HUDEP-2 (cell line): Measurements from ENCODE around the gene GOLGA2.
A peak's percentile ranks its signal among the peaks of the same experiment; 100 is the strongest.

Experiments
- DNase-seq, 76 experiments: peaks; one replicate each; lab custom pipeline; 2025; ENCODE audit not compliant: unreplicated experiment in 76 of 76; lab: John Stamatoyannopoulos, UW

The GOLGA2 gene, protein sequence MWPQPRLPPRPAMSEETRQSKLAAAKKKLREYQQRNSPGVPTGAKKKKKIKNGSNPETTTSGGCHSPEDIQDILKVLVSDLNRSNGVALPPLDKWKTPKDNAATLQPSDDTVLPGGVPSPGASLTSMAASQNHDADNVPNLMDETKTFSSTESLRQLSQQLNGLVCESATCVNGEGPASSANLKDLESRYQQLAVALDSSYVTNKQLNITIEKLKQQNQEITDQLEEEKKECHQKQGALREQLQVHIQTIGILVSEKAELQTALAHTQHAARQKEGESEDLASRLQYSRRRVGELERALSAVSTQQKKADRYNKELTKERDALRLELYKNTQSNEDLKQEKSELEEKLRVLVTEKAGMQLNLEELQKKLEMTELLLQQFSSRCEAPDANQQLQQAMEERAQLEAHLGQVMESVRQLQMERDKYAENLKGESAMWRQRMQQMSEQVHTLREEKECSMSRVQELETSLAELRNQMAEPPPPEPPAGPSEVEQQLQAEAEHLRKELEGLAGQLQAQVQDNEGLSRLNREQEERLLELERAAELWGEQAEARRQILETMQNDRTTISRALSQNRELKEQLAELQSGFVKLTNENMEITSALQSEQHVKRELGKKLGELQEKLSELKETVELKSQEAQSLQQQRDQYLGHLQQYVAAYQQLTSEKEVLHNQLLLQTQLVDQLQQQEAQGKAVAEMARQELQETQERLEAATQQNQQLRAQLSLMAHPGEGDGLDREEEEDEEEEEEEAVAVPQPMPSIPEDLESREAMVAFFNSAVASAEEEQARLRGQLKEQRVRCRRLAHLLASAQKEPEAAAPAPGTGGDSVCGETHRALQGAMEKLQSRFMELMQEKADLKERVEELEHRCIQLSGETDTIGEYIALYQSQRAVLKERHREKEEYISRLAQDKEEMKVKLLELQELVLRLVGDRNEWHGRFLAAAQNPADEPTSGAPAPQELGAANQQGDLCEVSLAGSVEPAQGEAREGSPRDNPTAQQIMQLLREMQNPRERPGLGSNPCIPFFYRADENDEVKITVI

DNA sequence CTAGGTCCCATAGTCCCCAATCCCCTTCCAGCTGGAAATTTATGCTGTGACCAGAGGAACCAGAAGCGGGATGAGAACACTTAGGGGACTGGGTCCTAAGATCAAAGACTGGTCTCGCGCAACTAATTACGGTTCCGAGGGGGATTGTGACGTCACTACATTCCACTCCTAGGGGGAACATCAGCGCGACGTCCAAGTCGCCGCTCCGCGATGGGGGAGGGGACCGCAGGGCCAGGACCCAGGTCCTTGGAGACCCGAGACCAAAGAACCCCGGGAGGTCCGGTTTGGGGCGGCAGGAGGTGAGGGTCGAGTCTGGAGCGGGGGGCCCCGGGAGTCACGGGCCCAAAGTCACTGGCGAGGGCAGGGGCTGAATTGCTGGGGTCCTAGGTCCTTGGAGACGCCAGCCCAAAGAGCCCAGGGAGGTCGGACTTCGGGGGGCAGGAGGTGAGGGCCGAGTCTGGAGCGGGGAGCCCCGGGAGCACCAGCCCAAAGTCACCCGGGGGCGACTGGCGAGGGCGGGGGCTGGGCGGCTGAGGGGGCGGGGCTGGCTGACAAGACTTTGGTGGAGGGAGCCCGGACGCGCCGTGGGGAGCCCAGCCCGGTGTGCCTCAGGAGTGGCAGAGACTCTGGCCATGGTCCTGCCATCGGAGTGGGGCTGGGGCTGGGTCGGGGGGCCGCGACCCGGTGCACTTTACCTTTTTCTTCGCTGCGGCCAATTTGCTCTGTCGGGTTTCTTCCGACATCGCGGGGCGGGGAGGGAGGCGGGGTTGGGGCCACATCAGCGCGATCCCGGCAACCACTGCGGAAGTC is at the start of gene GOLGA2:
GOLGA2 (minus strand) TSS at position 810 of the 810 bp plus-strand sequence; CDS start at position 779, 31 bp downstream.
- peak in 18 of 76 experiments; percentile 41 to 83 (median 74) for DNase-seq

DNA sequence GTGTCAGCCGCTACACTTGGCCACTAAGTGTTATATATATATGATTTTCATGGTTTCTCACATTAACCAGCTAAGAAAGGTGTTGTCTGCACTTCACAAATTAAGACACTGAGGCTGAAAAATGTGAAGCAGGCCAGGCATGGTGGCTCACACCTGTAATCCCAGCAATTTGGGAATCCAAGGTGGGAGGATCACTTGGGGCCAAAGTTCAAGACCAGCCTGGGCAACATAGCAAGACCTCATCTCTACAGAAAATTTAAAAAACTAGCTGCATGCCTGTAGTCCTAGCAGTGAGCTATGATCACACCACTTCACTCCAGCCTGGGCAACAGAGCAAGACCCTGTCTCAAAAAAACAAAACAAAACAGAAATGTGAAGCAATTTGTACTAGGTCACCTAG is 48.6 kb upstream of the GOLGA2 start:
- no peak for DNase-seq

DNA sequence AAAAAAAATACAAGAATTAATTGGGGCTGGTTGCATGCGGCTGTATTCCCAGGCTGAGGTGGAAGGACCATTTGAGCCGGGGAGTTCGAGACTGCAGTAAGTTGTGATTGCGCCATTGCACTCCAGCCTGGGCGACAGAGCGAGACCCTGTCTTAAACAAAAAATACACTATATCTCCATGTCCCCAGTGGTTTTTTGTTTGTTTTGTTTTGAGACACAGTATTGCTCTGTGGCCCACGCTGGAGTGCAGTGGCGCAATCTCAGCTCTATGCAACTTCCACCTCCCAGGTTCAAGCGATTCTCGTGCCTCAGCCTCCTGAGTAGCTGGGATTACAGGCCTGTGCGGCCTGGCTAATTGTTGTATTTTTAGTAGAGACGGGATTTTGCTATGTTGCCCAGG is 48.0 kb upstream of the GOLGA2 start:
- DNase-seq = no peak

DNA sequence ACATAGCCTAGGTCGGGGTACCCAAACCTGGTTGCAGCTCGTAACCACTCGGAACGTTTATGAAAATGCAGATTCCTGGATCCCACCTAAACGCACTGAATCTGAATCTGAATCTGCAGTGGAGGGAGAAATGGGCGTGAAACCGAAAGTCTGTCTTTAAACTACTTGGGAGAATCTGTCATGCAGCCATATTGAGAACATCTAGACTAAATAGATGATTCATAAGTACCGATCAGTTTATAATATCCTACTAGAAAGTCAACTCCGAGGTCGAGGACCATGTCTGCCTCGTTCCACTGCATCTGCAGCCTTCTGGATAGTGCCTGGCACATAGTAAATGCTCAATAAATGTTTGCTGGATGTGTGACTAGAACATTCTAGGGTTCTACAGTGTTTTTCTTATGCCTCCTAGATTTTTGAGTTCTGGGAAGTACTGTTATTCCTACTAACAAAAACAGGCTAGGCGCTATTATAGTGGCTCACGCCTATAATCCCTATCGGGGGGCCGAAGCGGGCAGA is 47.5 kb upstream of the GOLGA2 start:
- DNase-seq = peak in 1 of 76 experiments; percentile 25

DNA sequence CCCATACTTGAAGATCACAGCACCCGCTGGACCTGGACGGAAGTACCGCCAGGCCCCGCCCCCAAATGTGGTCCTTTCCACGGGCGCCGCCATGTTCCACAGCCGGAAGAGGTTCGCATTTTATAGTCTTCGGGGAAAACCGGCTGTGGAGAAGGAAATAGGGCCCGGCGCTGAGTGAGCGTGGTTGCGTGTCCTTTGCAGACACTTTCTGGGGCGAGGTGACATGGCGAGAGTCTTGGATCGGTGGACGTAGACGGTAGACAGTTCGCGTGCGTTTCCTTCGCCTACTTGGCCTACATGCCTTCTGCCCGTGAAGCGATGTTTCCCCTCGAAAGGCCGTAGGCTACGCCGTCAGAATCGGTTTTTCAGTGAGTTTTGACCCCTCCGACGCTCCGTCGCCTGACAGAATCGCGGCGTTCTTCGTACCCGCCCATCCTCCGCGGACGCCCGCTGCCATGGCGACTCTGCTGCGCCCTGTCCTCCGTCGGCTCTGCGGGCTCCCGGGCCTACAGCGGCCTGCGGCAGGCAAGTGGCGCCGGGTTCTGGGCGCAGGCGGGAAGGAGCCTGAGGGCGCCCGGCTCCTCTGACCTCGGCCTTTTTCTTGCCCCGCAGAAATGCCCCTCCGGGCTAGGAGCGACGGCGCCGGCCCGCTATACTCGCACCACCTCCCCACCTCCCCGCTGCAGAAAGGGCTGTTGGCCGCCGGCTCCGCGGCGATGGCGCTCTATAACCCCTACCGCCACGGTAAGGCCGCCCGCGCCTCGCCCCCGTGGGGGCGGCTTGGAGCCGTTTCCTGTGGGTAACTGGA is 46.8 kb upstream of the GOLGA2 start, which contains the start of the genes COQ4 and TRUB2:
COQ4 (plus strand) TSS at position 436 of the 808 bp plus-strand sequence; CDS start at position 456, 20 bp downstream.
TRUB2 (minus strand) TSS at position 44 of the 808 bp plus-strand sequence; CDS start at position 5, 39 bp downstream.
- peak; percentile 49 to 97 (median 87) for DNase-seq

DNA sequence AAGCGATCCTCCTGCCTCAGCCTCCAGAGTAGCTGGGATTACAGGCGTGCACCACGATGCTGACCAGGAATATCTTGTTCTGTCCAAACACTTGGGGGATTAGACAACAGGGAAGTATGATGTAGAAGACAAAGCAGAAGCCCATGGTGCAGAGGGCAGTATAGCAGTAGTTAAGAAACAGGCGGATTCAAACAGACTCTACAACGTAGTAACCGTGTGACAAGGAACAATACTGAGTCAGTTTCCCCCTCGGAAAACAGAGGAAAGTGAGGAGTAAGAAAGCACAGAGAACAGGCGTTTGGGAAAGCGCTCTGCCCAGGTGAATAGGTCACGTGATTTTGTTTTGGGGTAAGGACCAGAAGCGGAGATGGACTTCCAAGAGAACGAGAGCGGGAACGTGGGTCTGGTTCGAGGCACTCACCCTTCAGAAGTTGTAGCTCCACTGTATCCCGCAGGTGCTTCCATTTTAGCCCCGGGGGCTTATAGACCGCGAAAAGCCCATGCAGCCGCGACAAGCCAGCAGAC is 46.1 kb upstream of the GOLGA2 start:
- peak in 2 of 76 experiments; percentile 47 to 88 for DNase-seq

DNA sequence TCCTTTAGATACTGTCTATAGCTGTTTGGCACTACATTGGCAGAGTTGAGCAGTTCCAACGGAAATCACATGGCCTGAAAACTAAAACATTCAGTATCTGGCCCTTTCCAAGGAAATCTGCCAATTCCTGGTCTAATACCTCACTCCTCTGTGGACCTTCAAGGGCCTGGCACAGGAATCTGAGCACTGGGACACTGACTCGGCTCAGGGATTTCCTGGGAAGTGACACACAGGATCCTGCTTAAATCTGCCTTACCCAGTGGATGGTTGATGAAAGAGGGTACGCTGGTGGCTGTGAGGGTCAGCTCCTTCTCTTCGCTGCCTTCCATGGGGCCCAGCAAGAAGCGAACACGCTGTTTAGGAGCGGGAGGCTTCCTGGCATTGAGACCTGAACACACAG is 45.5 kb upstream of the GOLGA2 start:
- no peak for DNase-seq

DNA sequence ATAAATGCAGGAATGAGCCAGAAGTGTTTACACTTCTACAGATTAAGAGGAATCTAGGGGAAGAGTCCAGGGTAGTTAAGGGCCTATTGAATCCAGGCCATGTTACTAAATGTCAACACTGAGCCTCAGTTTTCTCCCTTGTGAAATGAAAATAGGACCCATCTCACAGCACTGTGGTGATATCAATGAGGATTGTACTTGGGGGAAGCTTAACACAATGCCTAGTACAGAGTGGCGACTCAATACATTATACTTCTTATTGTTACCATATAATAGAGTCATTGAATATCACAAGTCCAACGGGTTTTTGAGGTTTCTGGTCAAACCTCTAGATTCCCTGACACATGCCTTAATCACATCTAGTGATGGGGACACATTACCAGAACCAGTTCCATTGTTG is 41.8 kb upstream of the GOLGA2 start:
- DNase-seq = no peak

DNA sequence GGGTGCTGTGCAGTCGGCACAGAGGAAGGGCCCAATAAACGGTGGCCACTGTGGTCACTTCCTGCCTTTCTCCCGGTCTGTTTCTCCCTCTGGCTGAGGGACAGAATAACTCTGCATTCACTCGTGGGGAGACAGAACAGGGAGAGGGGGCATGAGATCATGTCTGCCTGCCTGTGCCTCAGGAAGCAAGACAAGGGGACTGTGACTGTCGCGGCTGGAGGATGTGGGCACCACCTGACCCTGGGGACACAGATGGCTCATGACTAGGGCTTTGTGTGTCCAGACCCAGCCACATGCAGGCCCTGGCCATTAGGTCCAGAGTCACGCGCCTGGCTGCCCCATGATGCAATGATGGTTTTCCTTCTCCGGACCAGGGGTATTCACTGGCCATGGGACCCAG is 40.6 kb upstream of the GOLGA2 start:
- DNase-seq = no peak

DNA sequence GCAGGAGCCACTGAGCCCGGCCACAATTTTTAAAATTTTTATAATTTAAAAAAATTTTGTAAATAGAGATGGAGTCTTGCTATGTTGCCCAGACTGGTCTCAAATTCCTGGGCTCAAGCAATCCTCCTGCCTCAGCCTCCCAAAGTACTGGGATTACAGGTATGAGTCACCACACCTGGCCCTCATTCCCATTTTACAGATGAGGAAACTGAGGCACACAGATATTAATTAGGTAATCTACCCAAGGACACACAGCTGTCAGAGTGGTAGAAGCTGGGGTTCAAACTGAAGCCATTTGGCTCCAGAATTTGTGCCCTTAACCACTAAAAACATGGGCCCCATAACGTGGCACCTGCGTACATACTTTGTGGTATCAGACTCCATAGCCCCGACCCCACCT is 38.9 kb upstream of the GOLGA2 start:
- DNase-seq = no peak

DNA sequence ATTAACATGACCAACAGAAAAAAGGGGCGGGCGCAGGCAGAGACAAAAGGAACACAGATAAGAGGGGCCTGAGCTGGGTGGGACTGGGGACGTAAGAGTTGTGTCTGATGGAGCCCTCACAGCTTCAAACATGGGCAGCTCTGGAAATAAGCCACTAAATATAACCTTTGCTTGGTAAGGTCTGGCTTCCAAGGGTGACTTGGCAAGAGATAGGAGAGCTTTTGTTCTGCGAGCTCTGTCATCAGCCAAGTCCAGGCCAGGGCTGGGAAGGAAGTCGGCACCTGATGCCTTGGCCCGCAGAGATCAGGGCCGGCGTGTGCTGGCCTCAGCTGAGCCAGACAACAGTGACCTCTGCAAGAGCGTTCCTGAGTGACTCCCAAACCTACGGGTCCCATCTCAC is 34.7 kb upstream of the GOLGA2 start:
- peak in 13 of 76 experiments; percentile 3 to 32 (median 13) for DNase-seq

DNA sequence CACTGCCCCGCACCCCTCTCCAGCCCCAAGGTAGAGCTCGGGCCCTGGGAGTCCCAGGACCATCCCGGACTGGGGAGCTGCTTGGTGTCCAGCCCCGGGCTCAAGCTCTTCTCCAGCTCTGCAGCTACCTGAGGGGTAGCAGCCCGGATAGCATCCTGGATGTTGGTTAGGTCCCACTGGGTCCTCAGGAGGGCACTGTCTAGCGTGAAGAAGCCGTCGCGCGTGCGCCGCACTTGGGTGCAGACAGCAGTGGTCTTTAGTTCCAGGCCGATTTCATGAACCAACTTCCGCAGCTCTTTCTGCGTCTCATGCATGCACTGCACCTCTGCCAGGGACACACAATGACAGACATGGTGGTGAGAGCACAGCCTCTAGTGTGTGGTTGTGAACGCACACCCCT is 33.7 kb upstream of the GOLGA2 start:
- no peak for DNase-seq

DNA sequence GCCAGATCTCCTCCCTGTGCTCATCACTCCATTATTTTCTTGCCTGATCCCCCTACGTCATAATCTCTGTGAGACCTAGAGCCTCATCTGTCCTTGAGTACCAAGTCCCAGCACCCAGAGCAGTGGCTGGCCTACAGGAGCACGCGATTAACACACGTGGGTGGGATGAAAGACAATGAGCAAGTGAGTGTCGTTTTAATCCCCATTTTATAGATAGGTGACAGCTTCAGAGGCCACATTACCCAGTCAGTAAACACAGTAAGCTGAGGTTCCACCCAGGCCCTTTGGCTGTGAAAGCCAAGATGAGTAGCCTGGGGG is 29.1 kb upstream of the GOLGA2 start:
- no peak for DNase-seq

DNA sequence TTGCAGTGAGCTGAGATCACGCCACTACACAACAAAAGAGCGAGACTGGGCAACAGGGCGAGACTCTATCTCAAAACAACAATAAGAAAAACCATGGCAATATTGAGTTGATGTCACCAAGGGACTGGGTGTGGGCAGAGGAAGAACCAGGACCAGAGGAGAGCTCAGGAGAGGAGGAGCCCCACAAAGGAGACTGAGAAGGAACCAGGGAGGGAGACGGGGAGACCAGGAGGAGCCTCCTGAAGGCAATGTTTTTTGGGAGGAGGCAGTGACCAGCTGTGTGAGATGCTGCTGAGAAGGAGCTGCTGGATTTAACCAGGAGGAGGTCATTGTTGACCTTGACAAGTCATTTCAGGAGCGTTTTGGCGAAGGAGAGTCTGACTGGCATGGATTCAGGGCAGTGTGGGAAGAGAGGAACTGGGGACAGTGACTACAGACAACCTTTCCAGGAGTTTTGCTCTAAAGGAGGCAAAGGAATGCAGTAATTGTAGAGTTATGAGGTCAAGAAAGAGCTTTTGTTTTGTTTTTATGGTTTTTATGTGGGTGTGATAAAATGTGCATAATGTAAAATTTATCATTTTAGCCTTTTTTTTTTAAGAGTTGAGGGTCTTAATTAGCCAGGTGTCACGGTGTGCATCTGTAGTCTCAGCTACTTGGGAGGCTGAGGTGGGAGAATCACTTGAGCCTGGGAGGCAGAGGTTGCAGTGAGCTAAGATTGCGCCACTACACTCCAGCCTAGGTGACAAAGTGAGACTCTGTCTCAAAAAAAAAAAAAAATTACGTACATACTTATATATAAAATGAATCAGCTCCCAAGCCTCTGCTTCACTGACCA is 28.5 kb upstream of the GOLGA2 start:
- no peak for DNase-seq

DNA sequence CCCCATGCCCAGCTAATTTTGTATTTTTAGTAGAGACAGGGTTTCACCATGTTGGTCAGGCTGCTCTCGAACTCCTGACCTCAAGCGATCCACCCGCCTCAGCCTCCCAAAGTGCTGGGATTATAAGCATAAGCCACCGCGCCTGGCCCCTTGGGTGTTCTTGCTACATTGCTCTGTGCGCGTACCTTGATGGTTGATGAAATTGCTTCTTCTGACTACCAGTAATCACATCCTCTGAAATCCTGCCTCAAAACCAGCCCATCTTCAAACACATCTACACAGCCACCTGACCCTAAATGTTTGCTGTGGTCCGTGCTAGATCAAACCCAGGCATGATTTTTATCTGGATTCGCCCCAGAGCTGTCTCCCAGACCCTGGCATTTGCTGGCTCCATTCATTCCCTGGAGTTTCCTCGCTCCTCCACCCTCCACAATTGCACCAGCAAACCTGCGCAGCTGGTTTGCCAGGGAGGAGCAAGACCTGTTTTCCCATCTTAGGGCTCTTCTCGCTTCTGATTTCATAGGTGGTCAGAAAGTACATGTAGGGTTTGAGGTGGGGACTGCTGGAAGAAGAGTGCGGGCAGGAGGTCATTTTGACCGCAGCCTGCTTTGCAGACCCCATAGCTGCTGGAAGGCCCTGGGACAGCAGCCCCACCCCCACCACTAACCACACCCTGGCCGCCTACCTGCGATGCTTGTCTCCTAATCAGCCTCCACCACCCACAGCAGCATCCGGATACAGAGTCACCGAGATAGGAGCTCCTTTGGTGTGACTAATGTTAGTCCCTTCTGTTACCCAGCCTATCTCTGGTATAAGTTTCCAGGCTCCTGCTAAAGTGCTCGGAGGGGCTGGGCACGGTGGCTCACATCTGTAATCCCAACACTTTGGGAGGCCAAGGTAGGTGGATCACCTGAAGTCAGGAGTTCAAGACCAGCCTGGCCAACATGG is 23.0 kb upstream of the GOLGA2 start:
- peak in 22 of 76 experiments; percentile 6 to 56 (median 20) for DNase-seq

DNA sequence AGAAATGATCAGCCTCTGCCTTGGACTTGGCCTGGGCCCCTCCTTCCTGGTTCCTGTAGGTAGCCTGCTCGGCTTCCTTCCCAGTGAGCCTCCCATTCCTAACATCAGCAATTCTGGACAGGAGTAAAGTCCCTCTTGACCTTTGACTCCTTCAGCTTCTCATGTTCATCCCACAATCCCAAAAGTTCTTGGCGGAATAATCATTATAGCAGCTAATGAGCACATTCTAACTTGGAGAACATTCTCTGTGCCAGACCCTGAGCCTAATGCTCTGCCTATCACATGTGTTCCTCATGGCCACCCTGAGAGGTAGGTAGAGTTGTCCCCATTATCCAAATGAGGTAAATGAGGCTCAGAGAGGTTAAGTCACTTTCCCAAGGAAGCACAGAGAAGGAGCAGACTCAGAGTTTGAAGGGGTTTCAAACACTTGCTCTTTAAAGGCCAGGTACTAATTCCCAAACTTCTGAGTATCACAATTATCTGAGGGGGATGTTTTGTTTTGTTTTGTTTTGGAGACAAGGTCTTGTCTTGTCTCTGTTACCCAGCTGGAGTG is 21.5 kb upstream of the GOLGA2 start:
- DNase-seq = no peak
